ENCODE data around the gene OSBPL9. TPM values are rescaled to one million over a fixed set of nuclear protein-coding genes. Genes with fewer than 3 reads are reported as not detected.
A peak's percentile ranks its signal among the peaks of the same experiment; 100 is the strongest.

OSBPL9 gene
- total and polyA plus RNA-seq, 7 donors: 31.8 to 81.5 (median 49.7) TPM

DNA sequence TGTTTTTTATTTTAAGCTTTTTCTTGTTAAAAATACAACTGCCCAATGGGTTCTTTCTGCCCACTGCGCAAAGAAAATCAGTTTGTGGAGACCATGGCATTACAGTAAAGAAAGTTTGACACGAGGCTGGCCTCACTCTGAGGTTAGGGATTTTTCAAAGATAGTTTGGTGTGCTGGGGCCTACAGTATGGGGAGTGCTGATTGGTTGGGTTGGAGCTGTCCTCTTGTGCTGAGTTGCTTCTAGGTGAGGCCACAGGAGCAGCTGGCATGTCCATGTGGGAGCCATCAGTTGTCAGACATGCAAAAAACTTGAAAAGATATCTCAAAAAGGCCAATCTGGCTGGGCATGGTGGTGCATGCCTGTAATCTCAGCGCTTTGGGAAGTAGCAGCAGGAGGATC, 14.0 kb downstream of the OSBPL9 start:
- DNase-seq: no peak
- TF ChIP-seq EP300 (IDR thresholded peaks at IDR 0.05) (no peak), POLR2A (IDR thresholded peaks at IDR 0.05) (no peak), POLR2AphosphoS5 (IDR thresholded peaks at IDR 0.05) (no peak)
- TF ChIP-seq, protein P1, sequence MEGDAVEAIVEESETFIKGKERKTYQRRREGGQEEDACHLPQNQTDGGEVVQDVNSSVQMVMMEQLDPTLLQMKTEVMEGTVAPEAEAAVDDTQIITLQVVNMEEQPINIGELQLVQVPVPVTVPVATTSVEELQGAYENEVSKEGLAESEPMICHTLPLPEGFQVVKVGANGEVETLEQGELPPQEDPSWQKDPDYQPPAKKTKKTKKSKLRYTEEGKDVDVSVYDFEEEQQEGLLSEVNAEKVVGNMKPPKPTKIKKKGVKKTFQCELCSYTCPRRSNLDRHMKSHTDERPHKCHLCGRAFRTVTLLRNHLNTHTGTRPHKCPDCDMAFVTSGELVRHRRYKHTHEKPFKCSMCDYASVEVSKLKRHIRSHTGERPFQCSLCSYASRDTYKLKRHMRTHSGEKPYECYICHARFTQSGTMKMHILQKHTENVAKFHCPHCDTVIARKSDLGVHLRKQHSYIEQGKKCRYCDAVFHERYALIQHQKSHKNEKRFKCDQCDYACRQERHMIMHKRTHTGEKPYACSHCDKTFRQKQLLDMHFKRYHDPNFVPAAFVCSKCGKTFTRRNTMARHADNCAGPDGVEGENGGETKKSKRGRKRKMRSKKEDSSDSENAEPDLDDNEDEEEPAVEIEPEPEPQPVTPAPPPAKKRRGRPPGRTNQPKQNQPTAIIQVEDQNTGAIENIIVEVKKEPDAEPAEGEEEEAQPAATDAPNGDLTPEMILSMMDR (IDR thresholded peaks at IDR 0.05): no peak
- H3K4me3 ChIP-seq: no peak overlapping the region
- no peak overlapping the region for H3K27ac ChIP-seq
- 96 to 97% methylated on average over 3 of the region's 3 CpGs for WGBS, 2 donors
- H3K9me3 ChIP-seq: no peaks in the 10 kb centered on the region
- no peaks in the 10 kb centered on the region for H3K36me3 ChIP-seq
- H3K4me1 ChIP-seq: peaks cover 0 to 21% (median 9%) of the 10 kb centered on the region in 4 donors
- intact Hi-C loops (cut with DNase I): no loop called here
- H3K27me3 ChIP-seq: no peaks in the 10 kb centered on the region

GRCh38 chr1:51631747-51632146, 14.9 kb downstream of the OSBPL9 start:
- intact Hi-C loops (cut with DNase I): no loop called here
- WGBS, 2 donors: 94 to 97% methylated on average over 1 of the region's 1 CpG

GRCh38 chr1:51634618-51635017, 17.7 kb downstream of the OSBPL9 start:
- intact Hi-C loops (cut with DNase I): no loop called here
- H3K4me1 ChIP-seq: peaks cover 0 to 31% (median 25%) of the 10 kb centered on the region in 4 donors
- H3K9me3 ChIP-seq: no peaks in the 10 kb centered on the region
- no peaks in the 10 kb centered on the region for H3K36me3 ChIP-seq
- TF ChIP-seq POLR2AphosphoS5 (IDR thresholded peaks at IDR 0.05): no peak
- TF ChIP-seq, protein P1 (IDR thresholded peaks at IDR 0.05): no peak
- TF ChIP-seq EP300 (IDR thresholded peaks at IDR 0.05): no peak
- TF ChIP-seq POLR2A (IDR thresholded peaks at IDR 0.05): no peak
- H3K27me3 ChIP-seq: no peaks in the 10 kb centered on the region
- H3K4me3 ChIP-seq: no peak overlapping the region
- 86 to 89% methylated on average over 7 of the region's 7 CpGs for WGBS, 2 donors
- no peak for DNase-seq
- no peak overlapping the region for H3K27ac ChIP-seq

More at GRCh38 chr1:51631747-51632146, 14.9 kb downstream of the OSBPL9 start:
- Histone ChIP-seq H3K4me1 (peaks cover 0 to 21% (median 9%) of the 10 kb centered on the region in 4 donors), H3K36me3 (no peaks in the 10 kb centered on the region), H3K27me3 (no peaks in the 10 kb centered on the region), H3K4me3 (no peak overlapping the region), H3K27ac (no peak overlapping the region), H3K9me3 (no peaks in the 10 kb centered on the region)
- no peak for DNase-seq
- TF ChIP-seq POLR2AphosphoS5 (IDR thresholded peaks at IDR 0.05) (no peak), POLR2A (IDR thresholded peaks at IDR 0.05) (no peak), EP300 (IDR thresholded peaks at IDR 0.05) (no peak)
- TF ChIP-seq, protein P1 (IDR thresholded peaks at IDR 0.05): no peak

DNA sequence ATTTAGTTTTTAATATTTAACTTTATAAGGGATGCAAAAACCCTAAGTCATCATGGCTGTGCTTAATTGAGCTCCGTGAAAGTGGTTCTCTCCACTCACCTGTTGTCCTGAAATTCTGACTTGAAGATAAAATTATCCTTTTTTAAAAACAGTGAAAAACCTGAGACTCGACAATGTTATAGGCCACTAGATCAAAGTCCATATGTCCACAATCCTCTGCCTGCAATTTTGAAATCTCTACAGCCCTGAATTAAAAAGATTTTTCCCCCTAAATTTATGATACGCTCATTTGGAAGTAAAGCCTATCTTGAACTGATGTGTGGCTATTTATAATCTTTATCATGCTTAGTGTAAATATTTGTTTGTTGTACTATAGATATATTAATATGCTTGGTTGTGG, 18.7 kb downstream of the OSBPL9 start:
- DNase-seq: no peak
- no peak for TF ChIP-seq POLR2A (IDR thresholded peaks at IDR 0.05)
- TF ChIP-seq POLR2AphosphoS5 (IDR thresholded peaks at IDR 0.05): no peak
- TF ChIP-seq EP300 (IDR thresholded peaks at IDR 0.05): no peak
- TF ChIP-seq, protein P1 (IDR thresholded peaks at IDR 0.05): no peak
- no peaks in the 10 kb centered on the region for H3K36me3 ChIP-seq
- intact Hi-C loops (cut with DNase I): no loop called here
- H3K4me3 ChIP-seq: no peak overlapping the region
- WGBS, 2 donors: 47 to 82% methylated on average over 3 of the region's 3 CpGs
- H3K27me3 ChIP-seq: no peaks in the 10 kb centered on the region
- H3K27ac ChIP-seq: no peak overlapping the region
- H3K4me1 ChIP-seq: peaks cover 0 to 41% (median 30%) of the 10 kb centered on the region in 4 donors
- H3K9me3 ChIP-seq: no peaks in the 10 kb centered on the region

- intact Hi-C loops (cut with DNase I): no loop called here
- Histone ChIP-seq H3K36me3 (no peaks in the 10 kb centered on the region), H3K27ac (peak overlapping the region in 3 of 4 donors; percentile 48 to 73 (median 67)), H3K4me1 (peaks cover 0 to 47% (median 28%) of the 10 kb centered on the region in 4 donors), H3K9me3 (no peaks in the 10 kb centered on the region), H3K4me3 (no peak overlapping the region), H3K27me3 (no peaks in the 10 kb centered on the region)
- DNase-seq: no peak
- WGBS, 2 donors: 92 to 97% methylated on average over 2 of the region's 2 CpGs
- TF ChIP-seq POLR2AphosphoS5 (IDR thresholded peaks at IDR 0.05) (no peak), EP300 (IDR thresholded peaks at IDR 0.05) (no peak), POLR2A (IDR thresholded peaks at IDR 0.05) (no peak)
- TF ChIP-seq, protein P1 (IDR thresholded peaks at IDR 0.05): no peak
Observed at GRCh38 chr1:51636191-51636590, 19.3 kb downstream of the OSBPL9 start.
